IMR-90 (cell line): ENCODE data around the gene PARP3. TPM values are rescaled to one million over a fixed set of nuclear protein-coding genes. Genes with fewer than 3 reads are reported as not detected.

ENCODE experiments used
- ATAC-seq: fragments of 200-7000 bp; cut with Tn5 transposase; 2 replicates; pipeline ENCODE4 v1.9.1; 2020; ENCODE audit warnings: low read depth, mild to moderate bottlenecking, moderate library complexity
- BruUV-seq: library from RNA; stranded (reverse); fragments of 400-500 nt; replicated peaks from 2 replicates; lab custom pipeline; 2021; lab: Mats Ljungman, UMichigan
- CTCF ChIA-PET: fragments of 300-600 bp; formaldehyde crosslinking; extraction: SDS; loops from one replicate; lab custom pipeline; 2021; ENCODE audit warnings: antibody characterized with exemption; lab: Yijun Ruan, JAX
- POLR2A ChIA-PET: fragments of 300-600 bp; sonication (Branson Sonifier 250); formaldehyde crosslinking; loops from one replicate; lab custom pipeline; 2022; ENCODE audit warnings: antibody characterized with exemption; ENCODE audit not compliant: unreplicated experiment; lab: Charles Lee
- DNase-seq: peaks from one replicate; pipeline ENCODE4 v3.0.0; 2013
- H2AFZ ChIP-seq: replicated peaks from 2 replicates; pipeline ENCODE3; 2013; ENCODE audit warnings: low read length, mild to moderate bottlenecking; ENCODE audit not compliant: poor library complexity
- H2AK5ac ChIP-seq: 2 replicates; pipeline ENCODE4 v1.6.1; 2013; ENCODE audit warnings: low read depth, low read length, inconsistent platforms
- H2AK9ac ChIP-seq: replicated peaks from 2 replicates; pipeline ENCODE3; 2013; ENCODE audit warnings: mild to moderate bottlenecking, low read depth, low read length, moderate library complexity; ENCODE audit not compliant: poor library complexity
- H2BK120ac ChIP-seq: 2 replicates; pipeline ENCODE4 v1.6.1; 2013; ENCODE audit warnings: low read depth, low read length, inconsistent platforms
- H2BK15ac ChIP-seq: 3 replicates; pipeline ENCODE4 v1.6.1; 2013; ENCODE audit warnings: low read depth, low read length, inconsistent platforms
- H2BK20ac ChIP-seq: 2 replicates; pipeline ENCODE4 v1.6.1; 2013; ENCODE audit warnings: low read depth, mild to moderate bottlenecking, inconsistent platforms, low read length, moderate library complexity
- H2BK5ac ChIP-seq: 2 replicates; pipeline ENCODE4 v1.6.1; 2013; ENCODE audit warnings: mild to moderate bottlenecking, low read depth, low read length, inconsistent platforms; ENCODE audit not compliant: poor library complexity, severe bottlenecking
- H3K14ac ChIP-seq: replicated peaks from 2 replicates; pipeline ENCODE4 v1.6.1; 2013; ENCODE audit warnings: low read depth, low read length, inconsistent platforms
- H3K18ac ChIP-seq: 2 replicates; pipeline ENCODE4 v1.6.1; 2013; ENCODE audit warnings: low read depth, low read length, control low read depth
- H3K23ac ChIP-seq: 2 replicates; pipeline ENCODE4 v1.6.1; 2013; ENCODE audit warnings: low read depth, low read length, inconsistent platforms
- H3K27ac ChIP-seq: 2 replicates; pipeline ENCODE4 v1.5.1; 2013; ENCODE audit warnings: mild to moderate bottlenecking, control low read depth, low read length; ENCODE audit not compliant: insufficient read depth
- H3K27me3 ChIP-seq: 2 replicates; pipeline ENCODE4 v1.6.1; 2013; ENCODE audit warnings: low read length; ENCODE audit not compliant: control insufficient read depth, insufficient read depth
- H3K36me3 ChIP-seq: 2 replicates; pipeline ENCODE4 v1.6.1; 2013; ENCODE audit warnings: low read length, mixed read lengths; ENCODE audit not compliant: control insufficient read depth, insufficient read depth
- H3K4ac ChIP-seq: 2 replicates; pipeline ENCODE4 v1.6.1; 2013; ENCODE audit warnings: low read depth, low read length, inconsistent platforms
- H3K4me1 ChIP-seq: 2 replicates; pipeline ENCODE4 v1.6.1; 2013; ENCODE audit warnings: low read length, mixed read lengths; ENCODE audit not compliant: control insufficient read depth, insufficient read depth
- H3K4me2 ChIP-seq: 2 replicates; pipeline ENCODE4 v1.6.1; 2013; ENCODE audit warnings: low read depth, mild to moderate bottlenecking, control low read depth, low read length, moderate library complexity
- H3K4me3 ChIP-seq: 2 replicates; pipeline ENCODE4 v1.5.1; 2013; ENCODE audit warnings: low read depth, mild to moderate bottlenecking, control low read depth, low read length, moderate library complexity; ENCODE audit not compliant: insufficient read depth
- H3K56ac ChIP-seq: 2 replicates; pipeline ENCODE4 v1.6.1; 2013; ENCODE audit warnings: low read length, inconsistent platforms; ENCODE audit not compliant: insufficient read depth; ENCODE audit errors: extremely low read depth
- H3K79me1 ChIP-seq, 2 experiments: 2 replicates each; pipeline ENCODE4 v1.6.1; 2013; ENCODE audit warnings: low read length in 2 of 2, inconsistent platforms in 1 of 2, low read depth in 1 of 2
- H3K9ac ChIP-seq: 2 replicates; pipeline ENCODE4 v1.6.1; 2013; ENCODE audit warnings: low read depth, low read length, control low read depth
- H3K9me1 ChIP-seq: 2 replicates; pipeline ENCODE4 v1.6.1; 2013; ENCODE audit warnings: low read length, inconsistent platforms; ENCODE audit not compliant: insufficient read depth
- H3K9me3 ChIP-seq: 2 replicates; pipeline ENCODE4 v1.6.1; 2013; ENCODE audit warnings: low read length; ENCODE audit not compliant: control insufficient read depth, insufficient read depth
- H4K20me1 ChIP-seq: 2 replicates; pipeline ENCODE4 v1.6.1; 2013; ENCODE audit warnings: low read length, inconsistent platforms; ENCODE audit not compliant: insufficient read depth
- H4K5ac ChIP-seq: 2 replicates; pipeline ENCODE4 v1.6.1; 2013; ENCODE audit warnings: mild to moderate bottlenecking, low read depth, low read length, control low read depth
- H4K8ac ChIP-seq, 2 experiments: 2 replicates each; pipeline ENCODE4 v1.6.1; 2013; ENCODE audit warnings: low read depth in 2 of 2, low read length in 2 of 2, control low read depth in 1 of 2, inconsistent platforms in 1 of 2
- H4K91ac ChIP-seq: 2 replicates; pipeline ENCODE4 v1.6.1; 2013; ENCODE audit warnings: low read depth, low read length, inconsistent platforms; ENCODE audit not compliant: insufficient read depth
- BHLHE40 ChIP-seq: fragments of 150-350 bp; IDR thresholded peaks from 2 replicates; pipeline ENCODE4 v1.6.1; 2016; ENCODE audit warnings: mild to moderate bottlenecking, low read depth, low read length
- CHD1 ChIP-seq: IDR thresholded peaks from 2 replicates; pipeline ENCODE4 v1.6.1; 2012; ENCODE audit warnings: low read depth, low read length, improper control_type of control experiment
- FOS ChIP-seq: fragments of 150-350 bp; IDR thresholded peaks from 2 replicates; pipeline ENCODE4 v1.6.1; 2016; ENCODE audit warnings: low read depth, low read length
- MAFK ChIP-seq: IDR thresholded peaks from 2 replicates; pipeline ENCODE4 v1.6.1; 2012; ENCODE audit warnings: low read depth, low read length, improper control_type of control experiment
- MAZ ChIP-seq: IDR thresholded peaks from 2 replicates; pipeline ENCODE4 v1.6.1; 2012; ENCODE audit warnings: low read depth, mild to moderate bottlenecking, low read length, improper control_type of control experiment, moderate library complexity, borderline replicate concordance
- MXI1 ChIP-seq: IDR thresholded peaks from 2 replicates; pipeline ENCODE4 v1.6.1; 2012; ENCODE audit warnings: low read depth, mild to moderate bottlenecking, low read length, moderate library complexity, borderline replicate concordance
- NFE2L2 ChIP-seq: fragments of 150-350 bp; IDR thresholded peaks from 2 replicates; pipeline ENCODE4 v1.6.1; 2016; ENCODE audit warnings: low read depth, mild to moderate bottlenecking, low read length
- POLR2A ChIP-seq: IDR thresholded peaks from 2 replicates; pipeline ENCODE4 v1.6.1; 2012; ENCODE audit warnings: mild to moderate bottlenecking, low read depth, low read length
- RAD21 ChIP-seq: IDR thresholded peaks from 2 replicates; pipeline ENCODE4 v1.6.1; 2012; ENCODE audit warnings: low read length, improper control_type of control experiment
- RFX5 ChIP-seq: IDR thresholded peaks from 2 replicates; pipeline ENCODE4 v1.8.0; 2012; ENCODE audit warnings: low read depth, mild to moderate bottlenecking, low read length, moderate library complexity
- SMC3 ChIP-seq: fragments of 150-350 bp; IDR thresholded peaks from 2 replicates; pipeline ENCODE4 v1.6.1; 2016; ENCODE audit warnings: low read depth, mild to moderate bottlenecking, antibody characterized with exemption, low read length, moderate library complexity
- USF2 ChIP-seq: fragments of 150-350 bp; IDR thresholded peaks from 2 replicates; pipeline ENCODE4 v1.6.1; 2017; ENCODE audit warnings: mild to moderate bottlenecking, antibody characterized with exemption, low read length, low read depth
- WGBS, 2 experiments: methylation state at CpG; one replicate each; pipeline versions ENCODE4 v1.1.5 to v1.1.7; 2013; ENCODE audit warnings: missing lambda C conversion rate in 2 of 2; ENCODE audit not compliant: insufficient read length in 1 of 2; ENCODE audit errors: extremely low coverage in 2 of 2; 5-methylcytosine and 5-hydroxymethylcytosine counted together
- dilution Hi-C: fragments of 300-500 bp; cut with HindIII; formaldehyde crosslinking; loops from one replicate; pipeline ENCODE4 v1.14.3; 2018; ENCODE audit warnings: low sequenced_read_pairs; ENCODE audit not compliant: unreplicated experiment
- in situ Hi-C: fragments of 300-500 bp; cut with MboI; formaldehyde crosslinking; loops from 3 replicates; pipeline ENCODE4 v1.14.3; 2019; ENCODE audit warnings: low sequenced_read_pairs, inconsistent platforms, mixed read lengths
- intact Hi-C: fragments of 100-400 bp; cut with micrococcal nuclease; formaldehyde crosslinking; loops from 2 replicates; pipeline ENCODE4 v1.10.0; 2022
- polyA plus RNA-seq, 3 experiments: library from polyadenylated mRNA; depleted of rRNA; stranded (reverse); fragments of >200 nt; gene quantifications; 2 replicates each; pipeline ENCODE4 v1.2.3, GENCODE V29; 2012; ENCODE audit warnings: low replicate concordance in 1 of 3
- total RNA-seq: library from RNA; depleted of rRNA; stranded (reverse); fragments of >200 nt; gene quantifications from 2 replicates; pipeline ENCODE4 v1.2.3, GENCODE V29; 2012
- TF ChIP-seq, protein P1 (sequence below): fragments of 150-350 bp; IDR thresholded peaks from 2 replicates; pipeline ENCODE4 v1.6.1; 2016; ENCODE audit warnings: low read depth, mild to moderate bottlenecking, low read length, moderate library complexity, borderline replicate concordance

Gene PARP3
- total and polyA plus RNA-seq, 2 of the 4 experiments (the other 2 are of a cell fraction), result 16.3 to 22.0 TPM

GRCh38 chr3:51934991-51935885 is 6.9 kb upstream of the PARP3 start:
- H3K79me1 ChIP-seq, result peaks cover 5 to 16% of the 10 kb centered on the region in 2 experiments; a peak in 2 of 4 replicates
- ChIA-PET CTCF (no interaction called here), POLR2A (no interaction called here)
- dilution Hi-C loops (no loop called here), intact Hi-C loops (no loop called here), in situ Hi-C loops (loop anchor here (25.0 kb wide), 1 partner anchor 548 kb away; the partner anchor contains the start of genes MANF and RBM15B)
- H2BK20ac ChIP-seq, result no peak overlapping the region
- no peak overlapping the region for H2BK120ac ChIP-seq
- H3K36me3 ChIP-seq, result peaks cover 59% of the 10 kb centered on the region
- H3K27me3 ChIP-seq, result no peaks in the 10 kb centered on the region
- ATAC-seq (no peak), DNase-seq (no peak)
- H3K4ac ChIP-seq, result no peak overlapping the region
- H3K56ac ChIP-seq, result no peak overlapping the region
- H3K27ac ChIP-seq, result no peak overlapping the region
- peak overlapping the region; percentile 42 for H2AK9ac ChIP-seq
- no TSS peak for BruUV-seq
- H4K91ac ChIP-seq, result no peak overlapping the region
- no peak overlapping the region for H3K23ac ChIP-seq
- no peak overlapping the region for H3K9ac ChIP-seq
- H2BK15ac ChIP-seq, result no peak overlapping the region
- no peak overlapping the region for H2AFZ ChIP-seq
- H3K4me3 ChIP-seq, result no peak overlapping the region
- WGBS, 2 experiments, result 90% methylated on average over 7 of the region's 28 CpGs; no CpG with 5 or more reads in 1 of the 2 experiments
- no peaks in the 10 kb centered on the region for H3K9me1 ChIP-seq
- H3K9me3 ChIP-seq, result no peaks in the 10 kb centered on the region
- no peak overlapping the region for H3K4me2 ChIP-seq
- no peak overlapping the region for H2BK5ac ChIP-seq
- H4K8ac ChIP-seq, result no peak overlapping the region
- TF ChIP-seq RAD21 (no peak), RFX5 (no peak), MAFK (no peak), FOS (no peak), NFE2L2 (no peak), POLR2A (no peak), SMC3 (no peak), MAZ (no peak), CHD1 (no peak), USF2 (no peak), BHLHE40 (no peak), MXI1 (no peak)
- TF ChIP-seq, protein P1, sequence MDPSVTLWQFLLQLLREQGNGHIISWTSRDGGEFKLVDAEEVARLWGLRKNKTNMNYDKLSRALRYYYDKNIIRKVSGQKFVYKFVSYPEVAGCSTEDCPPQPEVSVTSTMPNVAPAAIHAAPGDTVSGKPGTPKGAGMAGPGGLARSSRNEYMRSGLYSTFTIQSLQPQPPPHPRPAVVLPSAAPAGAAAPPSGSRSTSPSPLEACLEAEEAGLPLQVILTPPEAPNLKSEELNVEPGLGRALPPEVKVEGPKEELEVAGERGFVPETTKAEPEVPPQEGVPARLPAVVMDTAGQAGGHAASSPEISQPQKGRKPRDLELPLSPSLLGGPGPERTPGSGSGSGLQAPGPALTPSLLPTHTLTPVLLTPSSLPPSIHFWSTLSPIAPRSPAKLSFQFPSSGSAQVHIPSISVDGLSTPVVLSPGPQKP, result no peak
- H4K5ac ChIP-seq, result no peak overlapping the region
- no peak overlapping the region for H2AK5ac ChIP-seq
- no peaks in the 10 kb centered on the region for H3K4me1 ChIP-seq
- no peak overlapping the region for H3K14ac ChIP-seq
- H4K20me1 ChIP-seq, result no peaks in the 10 kb centered on the region; the same call in 1 of the 2 replicates
- H3K18ac ChIP-seq, result no peak overlapping the region
